Retinal pigment epithelial cell (primary cell): ENCODE data around the gene IGFBPL1.
A peak's percentile ranks its signal among the peaks of the same experiment; 100 is the strongest.

Experiments used
- DNase-seq: peaks from one replicate; pipeline ENCODE4 v3.0.0-alpha.2; 2010; ENCODE audit warnings: low read depth
- H3K4me3 ChIP-seq: 2 replicates; pipeline ENCODE4 v1.5.1; 2011; ENCODE audit warnings: mild to moderate bottlenecking, low read length, control low read depth, moderate library complexity
- CTCF ChIP-seq: conservative IDR thresholded peaks from 2 replicates; pipeline ENCODE4 v1.5.1; 2011; ENCODE audit warnings: low read depth, low read length, control low read depth, inconsistent platforms

The IGFBPL1 gene

GRCh38 chr9:38376021-38376670, 48.1 kb downstream of the IGFBPL1 start:
- TF ChIP-seq CTCF: no peak
- no peak overlapping the region for H3K4me3 ChIP-seq
- no peak for DNase-seq

DNA sequence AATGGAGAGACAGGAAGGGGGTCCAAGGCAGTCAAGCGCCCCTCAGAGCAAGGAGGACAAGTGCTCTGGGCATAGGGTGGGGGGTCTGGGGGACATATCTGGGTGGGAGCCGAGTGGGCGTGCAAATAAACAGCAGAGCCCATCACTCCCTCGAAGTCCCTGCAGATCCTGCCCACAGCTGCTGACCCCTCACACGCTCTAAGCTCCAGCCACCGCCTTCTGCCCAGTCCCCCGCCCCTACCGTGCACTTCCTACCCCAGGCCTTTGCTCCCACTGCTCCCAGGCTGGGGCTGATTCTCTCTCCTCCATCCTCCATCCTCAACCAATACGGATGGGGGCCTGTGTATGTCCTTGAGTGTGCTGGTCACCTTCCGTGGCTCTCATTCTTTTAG, 48.7 kb downstream of the IGFBPL1 start:
- H3K4me3 ChIP-seq: no peak overlapping the region
- DNase-seq: no peak
- TF ChIP-seq CTCF: no peak

DNA sequence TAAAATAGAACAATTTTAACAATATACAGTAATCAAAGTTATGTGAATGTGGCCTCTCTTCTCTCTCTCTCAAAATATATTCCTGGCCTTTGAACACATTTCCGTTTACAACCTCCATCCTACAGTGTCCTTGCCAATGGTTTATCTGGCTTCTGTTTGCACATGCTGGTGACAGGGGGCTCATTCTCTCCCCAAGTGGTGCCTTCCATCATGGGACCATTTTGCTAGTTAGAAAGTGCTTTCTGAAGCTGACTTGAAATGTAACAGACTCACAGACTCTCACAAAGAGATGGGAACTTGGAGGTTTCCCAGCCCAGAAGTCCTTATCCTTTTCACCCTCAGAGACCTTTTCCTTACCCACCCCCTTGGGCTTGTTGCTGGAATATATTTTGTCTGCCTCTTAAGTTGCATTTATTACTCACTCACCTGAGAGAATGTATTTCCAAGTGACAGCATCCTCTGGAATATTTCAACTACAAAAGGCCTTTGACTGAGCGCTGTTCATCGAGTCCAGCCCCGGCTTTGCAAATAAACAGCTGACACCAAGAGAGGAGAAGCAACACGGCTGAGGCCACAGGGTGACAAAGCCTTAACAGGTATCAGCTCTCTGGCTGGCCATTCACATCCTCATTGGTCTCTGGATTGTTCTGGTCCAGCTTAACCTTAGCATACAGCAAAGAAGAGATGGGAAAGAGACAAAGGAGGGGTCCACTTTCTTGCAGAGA, 49.2 kb downstream of the IGFBPL1 start:
- H3K4me3 ChIP-seq: no peak overlapping the region
- no peak for TF ChIP-seq CTCF
- no peak for DNase-seq

DNA sequence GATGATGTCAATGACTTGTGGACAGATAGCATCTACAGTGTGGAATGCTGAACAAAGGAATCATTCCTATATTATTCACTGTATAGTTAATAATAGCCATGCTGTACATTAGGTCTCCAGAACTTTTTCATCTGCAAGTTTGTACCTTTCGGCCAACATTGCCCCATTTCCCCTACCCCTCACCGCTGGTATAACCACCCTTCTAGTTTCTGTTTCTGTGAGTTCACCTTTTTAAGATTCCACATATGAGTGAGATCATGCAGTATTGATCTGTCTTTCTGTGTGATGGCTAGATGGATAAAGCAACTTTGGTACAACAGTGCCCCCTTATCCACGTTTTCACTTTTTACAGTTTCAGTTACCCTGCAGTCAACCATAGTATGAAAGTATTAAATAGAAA, 50.6 kb downstream of the IGFBPL1 start:
- H3K4me3 ChIP-seq: no peak overlapping the region
- TF ChIP-seq CTCF: no peak
- DNase-seq: no peak

DNA sequence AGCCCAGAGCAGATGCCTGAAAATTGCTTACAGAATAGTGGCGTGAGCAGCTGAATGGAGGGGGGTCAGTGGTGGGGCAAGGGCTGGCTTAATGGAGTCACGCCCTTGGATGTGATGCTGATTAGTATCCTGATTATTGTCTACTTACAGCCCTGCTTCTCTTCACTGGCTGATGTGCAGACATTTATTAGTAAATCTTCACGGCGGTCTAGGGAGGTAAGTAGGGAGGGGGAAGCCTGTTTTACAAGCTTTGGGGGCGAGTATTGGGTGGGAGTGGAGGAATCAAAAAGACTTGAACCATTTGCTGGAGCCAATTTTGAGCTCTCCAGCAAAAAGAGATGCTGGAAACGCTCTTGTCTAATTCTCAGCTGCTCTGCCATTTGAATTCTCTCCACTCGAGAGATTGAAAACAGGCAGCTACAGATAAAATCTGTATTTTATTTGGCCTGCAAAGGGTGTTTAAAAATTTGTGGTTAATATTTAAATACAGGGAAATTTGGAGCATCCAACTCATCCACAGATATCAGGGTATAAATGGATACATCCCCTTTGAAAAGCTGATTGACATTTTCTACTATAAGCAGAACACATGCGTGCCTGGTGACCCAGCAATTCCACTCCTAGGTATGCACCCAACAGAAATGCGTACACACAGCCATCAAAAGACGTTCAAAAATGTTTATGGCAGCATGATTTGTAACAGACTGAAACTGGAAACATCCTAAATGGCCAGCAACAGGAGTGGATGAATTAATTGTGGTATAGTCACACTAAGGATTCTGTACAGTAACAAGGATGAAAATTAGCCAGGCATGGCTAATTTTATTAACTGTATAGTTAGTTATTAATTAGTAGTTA, 51.3 kb downstream of the IGFBPL1 start:
- H3K4me3 ChIP-seq: no peak overlapping the region
- DNase-seq: no peak
- no peak for TF ChIP-seq CTCF

GRCh38 chr9:38371495-38371894, 52.8 kb downstream of the IGFBPL1 start:
- no peak overlapping the region for H3K4me3 ChIP-seq
- DNase-seq: no peak
- peak; percentile 44 for TF ChIP-seq CTCF
